ENCODE results near the gene SSBP3. TPM values are rescaled to one million over a fixed set of nuclear protein-coding genes. Genes with fewer than 3 reads are reported as not detected.
"Not testable (repeated sequence)": the region's sequence is repeated elsewhere in the genome, so short reads cannot be mapped to it uniquely, and the experiment has no call there.

The SSBP3 gene
- total RNA-seq, 1 donor from 2014 or later = 7.8 TPM

DNA sequence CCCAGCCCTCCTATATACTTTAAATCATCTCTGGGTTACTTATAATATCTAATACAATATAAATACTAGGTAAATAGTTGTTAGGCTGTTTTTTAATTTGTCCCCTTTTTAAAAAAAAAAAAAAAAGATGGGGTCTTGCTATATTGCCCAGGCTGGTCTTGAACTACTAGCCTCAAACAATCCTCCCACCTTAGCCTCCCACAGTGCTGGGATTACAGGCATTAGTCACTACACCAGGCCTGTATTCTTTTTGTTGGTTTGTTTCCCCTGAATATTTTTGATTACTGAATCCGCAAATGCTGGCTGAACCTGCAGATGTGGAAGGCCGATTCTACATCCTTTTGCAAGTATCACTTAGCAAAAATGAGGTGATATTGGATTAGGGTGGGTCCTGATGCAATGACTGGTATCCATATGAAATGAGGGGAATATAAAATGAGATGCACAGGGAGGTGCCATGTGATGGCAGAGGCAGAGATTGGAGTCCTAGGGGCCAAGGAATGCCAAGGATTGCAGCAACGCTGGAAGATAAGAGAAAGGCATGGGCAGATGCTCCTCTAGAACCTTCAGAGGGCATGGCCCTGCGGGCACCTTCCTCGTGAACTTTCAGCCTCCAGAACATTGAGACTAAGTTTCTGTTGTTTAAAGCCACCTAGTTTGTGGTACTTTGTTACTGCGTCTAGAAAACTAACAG lies 58.8 kb downstream of the SSBP3 start:
- DNase-seq (ENCODE audit: low read depth) = no peak
- TF ChIP-seq, protein P1, sequence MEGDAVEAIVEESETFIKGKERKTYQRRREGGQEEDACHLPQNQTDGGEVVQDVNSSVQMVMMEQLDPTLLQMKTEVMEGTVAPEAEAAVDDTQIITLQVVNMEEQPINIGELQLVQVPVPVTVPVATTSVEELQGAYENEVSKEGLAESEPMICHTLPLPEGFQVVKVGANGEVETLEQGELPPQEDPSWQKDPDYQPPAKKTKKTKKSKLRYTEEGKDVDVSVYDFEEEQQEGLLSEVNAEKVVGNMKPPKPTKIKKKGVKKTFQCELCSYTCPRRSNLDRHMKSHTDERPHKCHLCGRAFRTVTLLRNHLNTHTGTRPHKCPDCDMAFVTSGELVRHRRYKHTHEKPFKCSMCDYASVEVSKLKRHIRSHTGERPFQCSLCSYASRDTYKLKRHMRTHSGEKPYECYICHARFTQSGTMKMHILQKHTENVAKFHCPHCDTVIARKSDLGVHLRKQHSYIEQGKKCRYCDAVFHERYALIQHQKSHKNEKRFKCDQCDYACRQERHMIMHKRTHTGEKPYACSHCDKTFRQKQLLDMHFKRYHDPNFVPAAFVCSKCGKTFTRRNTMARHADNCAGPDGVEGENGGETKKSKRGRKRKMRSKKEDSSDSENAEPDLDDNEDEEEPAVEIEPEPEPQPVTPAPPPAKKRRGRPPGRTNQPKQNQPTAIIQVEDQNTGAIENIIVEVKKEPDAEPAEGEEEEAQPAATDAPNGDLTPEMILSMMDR (conservative IDR thresholded peaks at IDR 0.05; ENCODE audit: low read depth, low read length) = no peak
- H3K4me3 ChIP-seq (ENCODE audit: low read depth, low read length) = no peak overlapping the region

DNA sequence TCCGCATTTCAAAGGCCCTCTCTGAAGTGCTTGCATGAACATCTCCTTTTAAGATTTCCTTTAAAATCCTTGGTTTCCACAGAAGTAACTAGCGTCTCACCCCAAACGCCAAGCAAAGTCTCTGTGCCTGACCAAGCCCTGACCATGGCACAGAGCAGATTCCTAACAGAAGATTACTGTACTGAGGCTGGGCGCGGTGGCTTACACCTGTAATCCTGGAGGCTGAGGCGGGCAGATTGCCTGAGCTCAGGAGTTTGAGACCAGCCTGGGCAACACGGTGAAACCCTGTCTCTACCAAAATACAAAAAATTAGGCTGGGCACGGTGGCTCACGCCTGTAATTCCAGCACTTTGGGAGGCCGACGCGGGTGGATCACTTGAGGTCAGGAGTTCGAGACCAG lies 60.6 kb downstream of the SSBP3 start:
- DNase-seq (ENCODE audit: low read depth); H3K4me3 ChIP-seq (ENCODE audit: low read depth, low read length): not testable (repeated sequence)

DNA sequence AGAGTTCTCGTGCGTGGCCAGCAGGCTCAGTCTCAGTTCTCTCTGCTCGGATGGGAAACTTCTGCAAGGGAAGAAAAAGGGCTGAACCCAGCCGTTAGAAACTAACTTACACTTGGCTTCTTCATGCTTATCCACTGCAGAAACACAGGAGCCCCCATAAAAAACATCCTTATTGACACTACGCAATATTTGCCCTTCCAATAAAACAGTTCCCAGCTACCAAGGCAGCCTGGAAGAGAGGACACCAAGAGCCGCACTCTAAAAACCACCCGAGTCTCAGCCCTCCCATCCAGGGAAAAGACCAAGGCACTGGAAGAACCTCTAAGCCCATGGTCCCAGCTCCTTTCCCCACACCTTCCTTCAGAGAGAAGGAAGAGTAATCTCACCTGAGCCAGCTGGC lies 61.1 kb downstream of the SSBP3 start:
- TF ChIP-seq, protein P1 (conservative IDR thresholded peaks at IDR 0.05; ENCODE audit: low read depth, low read length) = no peak
- DNase-seq (ENCODE audit: low read depth) = no peak
- H3K4me3 ChIP-seq (ENCODE audit: low read depth, low read length) = no peak overlapping the region

DNA sequence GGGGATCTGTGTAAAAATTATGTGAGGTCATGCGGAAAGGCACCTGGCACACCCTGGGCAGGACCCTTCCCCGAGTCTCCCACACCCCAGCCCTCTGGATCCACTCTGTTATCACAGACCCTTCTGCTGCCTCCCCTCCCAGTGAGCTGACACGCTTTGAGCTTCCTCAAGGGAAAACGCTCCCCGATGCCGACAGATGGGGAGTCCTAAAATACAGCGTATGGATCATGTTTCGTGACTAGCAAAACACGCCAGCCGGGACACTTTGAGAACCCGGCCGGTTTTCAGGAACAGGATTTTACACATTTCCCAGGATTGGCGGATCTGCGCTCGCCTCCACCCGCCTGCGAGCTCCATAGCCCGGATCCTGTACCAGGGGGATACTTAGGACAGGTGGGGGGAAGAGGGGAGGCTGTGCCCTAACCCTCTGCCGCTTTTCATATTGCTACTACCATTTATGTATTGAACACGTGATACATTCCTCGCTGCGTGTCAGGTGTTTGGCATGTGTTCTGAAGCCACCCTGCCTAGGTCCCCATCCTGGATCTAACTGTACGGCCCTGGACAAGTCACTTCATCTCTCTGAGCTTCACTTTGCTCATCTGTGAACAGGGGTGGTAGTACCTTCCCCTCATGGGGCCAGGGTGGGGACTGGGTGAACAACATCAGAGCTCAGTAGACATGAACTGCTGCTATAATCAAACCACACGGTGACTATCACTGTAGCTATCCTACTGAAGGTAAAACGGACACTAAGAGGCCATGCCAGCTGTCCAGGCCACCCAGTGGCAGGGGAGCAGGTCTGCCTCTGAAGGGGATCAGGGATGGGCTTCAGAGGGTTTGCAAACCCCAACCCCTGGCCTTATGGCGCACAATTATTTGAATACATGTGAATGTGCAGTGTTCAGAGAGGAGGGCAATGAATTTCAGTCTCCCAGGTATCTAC lies 63.2 kb downstream of the SSBP3 start:
- TF ChIP-seq, protein P1 (conservative IDR thresholded peaks at IDR 0.05; ENCODE audit: low read depth, low read length) = no peak
- DNase-seq (ENCODE audit: low read depth) = no peak
- H3K4me3 ChIP-seq (ENCODE audit: low read depth, low read length) = no peak overlapping the region

DNA sequence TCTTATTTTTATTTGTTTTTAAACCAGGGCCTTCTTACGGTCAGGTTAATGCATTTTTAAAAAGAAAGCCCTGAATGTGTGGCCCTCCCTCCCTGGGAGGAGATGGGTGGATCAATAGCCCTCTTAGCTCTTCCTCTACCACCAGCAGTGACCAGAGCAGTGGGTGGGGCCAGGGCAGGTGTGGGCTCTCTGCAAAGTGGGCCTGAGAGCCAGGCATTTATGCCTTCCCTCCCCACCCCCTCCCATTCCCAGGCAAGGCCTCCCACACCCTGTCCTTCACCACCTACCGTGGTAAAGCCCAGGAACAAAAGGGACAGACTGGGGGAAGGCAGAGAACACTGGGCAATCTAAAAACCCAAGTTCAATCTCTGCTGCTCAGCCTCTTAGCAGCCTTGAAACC lies 63.9 kb downstream of the SSBP3 start:
- DNase-seq (ENCODE audit: low read depth) = no peak
- TF ChIP-seq, protein P1 (conservative IDR thresholded peaks at IDR 0.05; ENCODE audit: low read depth, low read length) = no peak

DNA sequence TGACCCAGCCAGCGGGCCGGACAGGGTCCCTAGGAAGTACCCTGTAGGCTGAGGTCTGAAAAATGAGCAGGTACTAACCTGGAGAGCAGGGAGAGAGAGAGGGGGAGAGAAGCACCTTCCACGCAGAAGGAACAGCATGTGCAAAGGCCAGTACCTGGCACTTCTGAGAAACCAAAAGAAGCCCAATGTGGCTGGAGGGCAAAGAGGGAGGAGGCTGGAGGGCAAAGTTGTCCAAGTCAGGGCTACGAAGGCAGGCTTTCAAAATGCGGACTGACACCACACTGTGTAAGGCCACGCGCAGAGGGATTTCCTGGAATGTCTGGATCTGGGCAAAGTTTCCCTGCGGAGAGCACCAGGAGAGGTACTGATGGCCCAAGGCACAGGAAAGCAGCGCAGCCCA lies 64.4 kb downstream of the SSBP3 start:
- no peak overlapping the region for H3K4me3 ChIP-seq (ENCODE audit: low read depth, low read length)
- TF ChIP-seq, protein P1 (conservative IDR thresholded peaks at IDR 0.05; ENCODE audit: low read depth, low read length) = no peak

More for the DNA sequence above, 63.9 kb downstream of the SSBP3 start:
- no peak overlapping the region for H3K4me3 ChIP-seq (ENCODE audit: low read depth, low read length)

DNA sequence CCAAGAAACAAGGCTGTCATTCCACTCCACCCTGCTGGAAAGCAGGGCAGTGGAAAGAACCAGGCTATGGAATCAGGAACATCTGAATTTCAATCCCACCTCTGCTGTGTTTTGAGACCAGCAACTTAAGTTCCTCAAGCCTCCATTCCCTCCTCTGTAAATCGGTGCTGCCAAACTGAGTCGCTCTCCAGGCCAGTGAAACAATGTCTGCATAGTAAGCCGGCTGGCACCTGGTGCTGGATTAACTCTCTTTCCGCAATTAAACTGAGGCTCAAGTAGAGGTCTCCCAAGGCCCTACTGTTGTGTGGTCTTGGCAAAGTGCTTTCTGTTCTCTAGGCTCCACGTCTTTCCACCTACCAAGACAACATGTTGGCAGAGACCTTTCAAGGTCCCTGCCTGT lies 65.3 kb downstream of the SSBP3 start:
- H3K4me3 ChIP-seq (ENCODE audit: low read depth, low read length) = no peak overlapping the region
- DNase-seq (ENCODE audit: low read depth) = no peak
- TF ChIP-seq, protein P1 (conservative IDR thresholded peaks at IDR 0.05; ENCODE audit: low read depth, low read length) = no peak

More for the DNA sequence above, 64.4 kb downstream of the SSBP3 start:
- DNase-seq (ENCODE audit: low read depth) = no peak

Data from epithelial cell of proximal tubule (primary cell).